Activated T-cell treated with anti-CD3 and anti-CD28 coated beads, Interleukin-2, amount 50 U/mL, for 24 hours (primary cell): ENCODE data around the gene CD69.
"Not testable (repeated sequence)": the region's sequence is repeated elsewhere in the genome, so short reads cannot be mapped to it uniquely, and the experiment has no call there.

Experiments used
- DNase-seq: peaks from one replicate; pipeline ENCODE4 v3.0.0-alpha.2; 2020
- H3K27ac Mint-ChIP-seq: 2 replicates; pipeline ENCODE4 v1.8.0; 2020; ENCODE audit warnings: mild to moderate bottlenecking, mixed read lengths
- H3K27me3 Mint-ChIP-seq: 2 replicates; pipeline ENCODE4 v1.8.0; 2020; ENCODE audit warnings: mixed read lengths
- H3K36me3 Mint-ChIP-seq: 2 replicates; pipeline ENCODE4 v1.8.0; 2020; ENCODE audit warnings: low read depth, mixed read lengths
- H3K4me1 Mint-ChIP-seq: 2 replicates; pipeline ENCODE4 v1.8.0; 2020; ENCODE audit warnings: low read depth, mixed read lengths
- H3K4me3 Mint-ChIP-seq: 2 replicates; pipeline ENCODE4 v1.8.0; 2020; ENCODE audit warnings: mild to moderate bottlenecking, moderate library complexity, mixed read lengths
- H3K9me3 Mint-ChIP-seq: 2 replicates; pipeline ENCODE4 v1.8.0; 2020; ENCODE audit warnings: mixed read lengths

The CD69 gene

GRCh38 chr12:9727813-9728212 lies 32.9 kb downstream of the CD69 start:
- H3K27ac Mint-ChIP-seq: no peak overlapping the region
- no peak for DNase-seq
- no peaks in the 10 kb centered on the region for H3K27me3 Mint-ChIP-seq
- peaks cover 5% of the 10 kb centered on the region for H3K36me3 Mint-ChIP-seq
- peaks cover 46% of the 10 kb centered on the region for H3K4me1 Mint-ChIP-seq
- H3K9me3 Mint-ChIP-seq: no peaks in the 10 kb centered on the region
- H3K4me3 Mint-ChIP-seq: no peak overlapping the region

GRCh38 chr12:9725213-9725870 lies 35.4 kb downstream of the CD69 start:
- Mint-ChIP-seq H3K4me3 (no peak overlapping the region), H3K4me1 (peaks cover 40% of the 10 kb centered on the region), H3K27me3 (no peaks in the 10 kb centered on the region), H3K27ac (no peak overlapping the region), H3K36me3 (peaks cover 16% of the 10 kb centered on the region), H3K9me3 (no peaks in the 10 kb centered on the region)
- no peak for DNase-seq

- Mint-ChIP-seq H3K9me3 (no peaks in the 10 kb centered on the region), H3K4me3 (no peak overlapping the region), H3K36me3 (peaks cover 22% of the 10 kb centered on the region), H3K4me1 (peaks cover 38% of the 10 kb centered on the region), H3K27ac (no peak overlapping the region), H3K27me3 (no peaks in the 10 kb centered on the region)
- no peak for DNase-seq
Observed at GRCh38 chr12:9724023-9724422, 36.7 kb downstream of the CD69 start.

GRCh38 chr12:9721394-9722092 lies 39.2 kb downstream of the CD69 start:
- no peaks in the 10 kb centered on the region for H3K27me3 Mint-ChIP-seq
- H3K4me3 Mint-ChIP-seq: no peak overlapping the region
- H3K36me3 Mint-ChIP-seq: peaks cover 25% of the 10 kb centered on the region
- no peak for DNase-seq
- H3K27ac Mint-ChIP-seq: no peak overlapping the region
- H3K9me3 Mint-ChIP-seq: no peaks in the 10 kb centered on the region
- H3K4me1 Mint-ChIP-seq: peaks cover 39% of the 10 kb centered on the region

GRCh38 chr12:9719790-9720189 lies 40.9 kb downstream of the CD69 start:
- H3K4me3 Mint-ChIP-seq: no peak overlapping the region
- H3K9me3 Mint-ChIP-seq: no peaks in the 10 kb centered on the region
- peak overlapping the region; percentile 0 for H3K27ac Mint-ChIP-seq
- peaks cover 48% of the 10 kb centered on the region for H3K4me1 Mint-ChIP-seq
- no peak for DNase-seq
- peaks cover 30% of the 10 kb centered on the region for H3K36me3 Mint-ChIP-seq
- H3K27me3 Mint-ChIP-seq: no peaks in the 10 kb centered on the region

- Mint-ChIP-seq H3K9me3 (no peaks in the 10 kb centered on the region), H3K36me3 (peaks cover 30% of the 10 kb centered on the region), H3K27ac (no peak overlapping the region), H3K4me3 (no peak overlapping the region), H3K27me3 (no peaks in the 10 kb centered on the region), H3K4me1 (peaks cover 43% of the 10 kb centered on the region)
- DNase-seq: no peak
Observed at GRCh38 chr12:9718968-9719367, 41.7 kb downstream of the CD69 start.

GRCh38 chr12:9717070-9717925 lies 43.4 kb downstream of the CD69 start:
- Mint-ChIP-seq H3K27me3 (no peaks in the 10 kb centered on the region), H3K4me3 (no peak overlapping the region), H3K4me1 (peaks cover 44% of the 10 kb centered on the region), H3K27ac (no peak overlapping the region), H3K36me3 (peaks cover 24% of the 10 kb centered on the region), H3K9me3 (no peaks in the 10 kb centered on the region)
- DNase-seq: no peak

- H3K4me1 Mint-ChIP-seq: peaks cover 47% of the 10 kb centered on the region
- H3K27me3 Mint-ChIP-seq, H3K9me3 Mint-ChIP-seq, H3K4me3 Mint-ChIP-seq, H3K36me3 Mint-ChIP-seq, DNase-seq: not testable (repeated sequence)
- peak overlapping the region; percentile 38 for H3K27ac Mint-ChIP-seq
Observed at GRCh38 chr12:9713032-9713558, 47.6 kb downstream of the CD69 start.

GRCh38 chr12:9711664-9712063 lies 49.0 kb downstream of the CD69 start:
- Mint-ChIP-seq H3K27me3 (no peaks in the 10 kb centered on the region), H3K9me3 (peaks cover 2% of the 10 kb centered on the region), H3K36me3 (peaks cover 14% of the 10 kb centered on the region), H3K27ac (peak overlapping the region; percentile 53), H3K4me1 (peaks cover 60% of the 10 kb centered on the region), H3K4me3 (no peak overlapping the region)
- DNase-seq: no peak

GRCh38 chr12:9710584-9711375 lies 49.9 kb downstream of the CD69 start:
- peak overlapping the region; percentile 54 for H3K27ac Mint-ChIP-seq
- peaks cover 63% of the 10 kb centered on the region for H3K4me1 Mint-ChIP-seq
- no peak overlapping the region for H3K4me3 Mint-ChIP-seq
- peaks cover 17% of the 10 kb centered on the region for H3K36me3 Mint-ChIP-seq
- DNase-seq: no peak
- H3K27me3 Mint-ChIP-seq: no peaks in the 10 kb centered on the region
- H3K9me3 Mint-ChIP-seq: peaks cover 10% of the 10 kb centered on the region

GRCh38 chr12:9708853-9709252 lies 51.8 kb downstream of the CD69 start:
- Mint-ChIP-seq H3K27ac (peak overlapping the region; percentile 93), H3K27me3 (no peaks in the 10 kb centered on the region), H3K4me1 (peaks cover 67% of the 10 kb centered on the region), H3K4me3 (no peak overlapping the region), H3K36me3 (peaks cover 26% of the 10 kb centered on the region), H3K9me3 (peaks cover 21% of the 10 kb centered on the region)
- DNase-seq: no peak

GRCh38 chr12:9707864-9708808 lies 52.6 kb downstream of the CD69 start:
- Mint-ChIP-seq H3K27ac (peak overlapping the region; percentile 93), H3K4me3 (peak overlapping the region; percentile 58), H3K27me3 (no peaks in the 10 kb centered on the region), H3K36me3 (peaks cover 26% of the 10 kb centered on the region), H3K4me1 (peaks cover 64% of the 10 kb centered on the region), H3K9me3 (peaks cover 21% of the 10 kb centered on the region)
- DNase-seq: peak; percentile 68

- DNase-seq: peak; percentile 39
- H3K9me3 Mint-ChIP-seq: peaks cover 21% of the 10 kb centered on the region
- peak overlapping the region; percentile 93 for H3K27ac Mint-ChIP-seq
- peaks cover 26% of the 10 kb centered on the region for H3K36me3 Mint-ChIP-seq
- peaks cover 64% of the 10 kb centered on the region for H3K4me1 Mint-ChIP-seq
- H3K4me3 Mint-ChIP-seq: peak overlapping the region; percentile 58
- no peaks in the 10 kb centered on the region for H3K27me3 Mint-ChIP-seq
Observed at GRCh38 chr12:9707356-9707755, 53.3 kb downstream of the CD69 start.
